Esophagus muscularis mucosa (tissue), 4 donors: ENCODE measurements around the gene CEP131. TPM values are rescaled to one million over a fixed set of nuclear protein-coding genes. Genes with fewer than 3 reads are reported as not detected.

Experiments
- DNase-seq: peaks from one replicate; pipeline ENCODE4 v3.0.0-alpha.2; 2017; ENCODE audit errors: extremely low spot score
- H3K27ac ChIP-seq, 4 donors: fragments of 200-600 bp; sonication (generic); replicated peaks in 1 of 4; 1 replicate in 3 of 4; 2 replicates in 1 of 4; pipeline ENCODE4 v1.5.1; 2016 to 2019; ENCODE audit warnings: mild to moderate bottlenecking in 1 of 4
- H3K27me3 ChIP-seq, 4 donors: fragments of 200-600 bp; sonication (generic); one replicate each; pipeline versions ENCODE4 v1.5.1 to v1.6.0; 2016 to 2019
- H3K36me3 ChIP-seq, 4 donors: fragments of 200-600 bp; sonication (generic); one replicate each; pipeline ENCODE4 v1.5.1; 2016 to 2019
- H3K4me1 ChIP-seq, 4 donors: fragments of 200-600 bp; sonication (generic); one replicate each; pipeline ENCODE4 v1.5.1; 2016 to 2019
- H3K4me3 ChIP-seq, 4 donors: fragments of 200-600 bp; sonication (generic); 1 replicate in 2 of 4; 2 replicates in 2 of 4; pipeline ENCODE4 v1.5.1; 2016 to 2019; ENCODE audit warnings: mild to moderate bottlenecking in 4 of 4, moderate library complexity in 1 of 4
- H3K9me3 ChIP-seq, 4 donors: fragments of 200-600 bp; sonication (generic); 1 replicate in 3 of 4; 2 replicates in 1 of 4; pipeline ENCODE4 v1.5.1; 2016 to 2019
- CTCF ChIP-seq, 3 experiments: fragments of 200-600 bp in 2 of 3; fragments of 450-650 bp in 1 of 3; sonication (generic) in 2 of 3; IDR thresholded peaks; one replicate each; pipeline ENCODE4 v1.5.1; 2017 to 2019; ENCODE audit warnings: antibody characterized with exemption in 3 of 3, mild to moderate bottlenecking in 2 of 3, moderate library complexity in 1 of 3
- EP300 ChIP-seq: sonication (generic); formaldehyde crosslinking; IDR thresholded peaks from one replicate; pipeline ENCODE4 v1.6.1; 2017; ENCODE audit warnings: antibody characterized with exemption
- POLR2A ChIP-seq: fragments of 450-650 bp; IDR thresholded peaks from one replicate; pipeline ENCODE4 v1.6.1; 2017; ENCODE audit warnings: antibody characterized with exemption, moderate library complexity, mild to moderate bottlenecking, low read depth
- POLR2AphosphoS5 ChIP-seq, 2 donors: sonication (generic); formaldehyde crosslinking; IDR thresholded peaks; one replicate each; pipeline ENCODE4 v1.6.1; 2017; ENCODE audit warnings: antibody characterized with exemption in 2 of 2
- WGBS: methylation state at CpG from one replicate; pipeline ENCODE4 v1.1.5; 2018; 5-methylcytosine and 5-hydroxymethylcytosine counted together
- intact Hi-C: fragments of 100-400 bp; cut with DNase I; formaldehyde crosslinking; loops from one replicate; pipeline ENCODE4 v1.15.1; 2023
- total RNA-seq, 4 donors: library from RNA; depleted of rRNA; stranded (reverse); fragments of >200 nt; gene quantifications; one replicate each; pipeline versions ENCODE4 v1.1.0 to v1.2.1, GENCODE V29; 2016

Gene CEP131
- total RNA-seq, 4 donors from 2014 or later, result 4.5 to 10.6 (median 8.9) TPM

GRCh38 chr17:81221371-81221841 lies 1.4 kb downstream of the CEP131 start:
- no peak for TF ChIP-seq POLR2AphosphoS5 (IDR thresholded peaks at IDR 0.05)
- no peak for TF ChIP-seq EP300
- TF ChIP-seq POLR2A, result no peak
- no peak for TF ChIP-seq CTCF (IDR thresholded peaks at IDR 0.05)
- H3K36me3 ChIP-seq, result peaks cover 7 to 26% (median 12%) of the 10 kb centered on the region in 4 donors
- H3K9me3 ChIP-seq, result no peaks in the 10 kb centered on the region
- H3K4me3 ChIP-seq, result peak overlapping the region in 2 of 4 donors; percentile 80 to 85
- DNase-seq, result no peak
- intact Hi-C loops, result no loop called here
- peaks cover 19 to 27% (median 24%) of the 10 kb centered on the region in 4 donors for H3K4me1 ChIP-seq
- WGBS, result 74% methylated on average over 11 of the region's 11 CpGs
- H3K27ac ChIP-seq, result no peak overlapping the region
- H3K27me3 ChIP-seq, result no peaks in the 10 kb centered on the region

- H3K27ac ChIP-seq, result no peak overlapping the region
- H3K36me3 ChIP-seq, result peaks cover 7 to 28% (median 12%) of the 10 kb centered on the region in 4 donors
- no peak for DNase-seq
- intact Hi-C loops, result no loop called here
- peaks cover 19 to 27% (median 24%) of the 10 kb centered on the region in 4 donors for H3K4me1 ChIP-seq
- 89% methylated on average over 21 of the region's 24 CpGs for WGBS
- H3K9me3 ChIP-seq, result no peaks in the 10 kb centered on the region
- no peaks in the 10 kb centered on the region for H3K27me3 ChIP-seq
- no peak for TF ChIP-seq CTCF (IDR thresholded peaks at IDR 0.05)
- TF ChIP-seq POLR2AphosphoS5 (IDR thresholded peaks at IDR 0.05), result no peak
- no peak for TF ChIP-seq POLR2A
- no peak for TF ChIP-seq EP300
- H3K4me3 ChIP-seq, result no peak overlapping the region
Measured at GRCh38 chr17:81219476-81220180, 3.1 kb downstream of the CEP131 start.

GRCh38 chr17:81218991-81219390 lies 3.8 kb downstream of the CEP131 start:
- Histone ChIP-seq H3K36me3 (peaks cover 7 to 28% (median 12%) of the 10 kb centered on the region in 4 donors), H3K9me3 (no peaks in the 10 kb centered on the region), H3K4me1 (peaks cover 19 to 26% (median 24%) of the 10 kb centered on the region in 4 donors), H3K27ac (no peak overlapping the region), H3K27me3 (no peaks in the 10 kb centered on the region), H3K4me3 (no peak overlapping the region)
- DNase-seq, result no peak
- WGBS, result 96% methylated on average over 11 of the region's 11 CpGs
- intact Hi-C loops, result no loop called here
- TF ChIP-seq POLR2A (no peak), EP300 (no peak)

- intact Hi-C loops, result no loop called here
- Histone ChIP-seq H3K4me3 (no peak overlapping the region), H3K27ac (no peak overlapping the region), H3K27me3 (no peaks in the 10 kb centered on the region), H3K9me3 (no peaks in the 10 kb centered on the region), H3K4me1 (peaks cover 15 to 21% (median 19%) of the 10 kb centered on the region in 4 donors), H3K36me3 (peaks cover 7 to 28% (median 13%) of the 10 kb centered on the region in 4 donors)
- 83% methylated on average over 12 of the region's 13 CpGs for WGBS
- no peak for TF ChIP-seq EP300
- no peak for DNase-seq
Measured at GRCh38 chr17:81218459-81218858, 4.3 kb downstream of the CEP131 start.

GRCh38 chr17:81217491-81217890 lies 5.3 kb downstream of the CEP131 start:
- peaks cover 14 to 15% (median 14%) of the 10 kb centered on the region in 4 donors for H3K4me1 ChIP-seq
- intact Hi-C loops, result no loop called here
- H3K36me3 ChIP-seq, result peaks cover 7 to 28% (median 13%) of the 10 kb centered on the region in 4 donors
- no peaks in the 10 kb centered on the region for H3K27me3 ChIP-seq
- no peak for DNase-seq
- 87% methylated on average over 15 of the region's 18 CpGs for WGBS
- no peaks in the 10 kb centered on the region for H3K9me3 ChIP-seq
- TF ChIP-seq EP300, result no peak
- no peak for TF ChIP-seq POLR2AphosphoS5 (IDR thresholded peaks at IDR 0.05)
- TF ChIP-seq POLR2A, result no peak
- TF ChIP-seq CTCF (IDR thresholded peaks at IDR 0.05), result no peak
- H3K4me3 ChIP-seq, result no peak overlapping the region
- no peak overlapping the region for H3K27ac ChIP-seq
